IMR-90 (cell line): ENCODE data around the gene AKT3. TPM values are rescaled to one million over a fixed set of nuclear protein-coding genes. Genes with fewer than 3 reads are reported as not detected.

Experiments
- ATAC-seq: fragments of 200-7000 bp; cut with Tn5 transposase; 2 replicates; pipeline ENCODE4 v1.9.1; 2020; ENCODE audit warnings: low read depth, mild to moderate bottlenecking, moderate library complexity
- BruUV-seq: library from RNA; stranded (reverse); fragments of 400-500 nt; replicated peaks from 2 replicates; lab custom pipeline; 2021; lab: Mats Ljungman, UMichigan
- CTCF ChIA-PET: fragments of 300-600 bp; formaldehyde crosslinking; extraction: SDS; loops from one replicate; lab custom pipeline; 2021; ENCODE audit warnings: antibody characterized with exemption; lab: Yijun Ruan, JAX
- POLR2A ChIA-PET: fragments of 300-600 bp; sonication (Branson Sonifier 250); formaldehyde crosslinking; loops from one replicate; lab custom pipeline; 2022; ENCODE audit warnings: antibody characterized with exemption; ENCODE audit not compliant: unreplicated experiment; lab: Charles Lee
- DNase-seq: peaks from one replicate; pipeline ENCODE4 v3.0.0; 2013
- H2AFZ ChIP-seq: replicated peaks from 2 replicates; pipeline ENCODE3; 2013; ENCODE audit warnings: low read length, mild to moderate bottlenecking; ENCODE audit not compliant: poor library complexity
- H2AK5ac ChIP-seq: 2 replicates; pipeline ENCODE4 v1.6.1; 2013; ENCODE audit warnings: low read depth, low read length, inconsistent platforms
- H2AK9ac ChIP-seq: replicated peaks from 2 replicates; pipeline ENCODE3; 2013; ENCODE audit warnings: mild to moderate bottlenecking, low read depth, low read length, moderate library complexity; ENCODE audit not compliant: poor library complexity
- H2BK120ac ChIP-seq: 2 replicates; pipeline ENCODE4 v1.6.1; 2013; ENCODE audit warnings: low read depth, low read length, inconsistent platforms
- H2BK15ac ChIP-seq: 3 replicates; pipeline ENCODE4 v1.6.1; 2013; ENCODE audit warnings: low read depth, low read length, inconsistent platforms
- H2BK20ac ChIP-seq: 2 replicates; pipeline ENCODE4 v1.6.1; 2013; ENCODE audit warnings: low read depth, mild to moderate bottlenecking, inconsistent platforms, low read length, moderate library complexity
- H2BK5ac ChIP-seq: 2 replicates; pipeline ENCODE4 v1.6.1; 2013; ENCODE audit warnings: mild to moderate bottlenecking, low read depth, low read length, inconsistent platforms; ENCODE audit not compliant: poor library complexity, severe bottlenecking
- H3K14ac ChIP-seq: replicated peaks from 2 replicates; pipeline ENCODE4 v1.6.1; 2013; ENCODE audit warnings: low read depth, low read length, inconsistent platforms
- H3K18ac ChIP-seq: 2 replicates; pipeline ENCODE4 v1.6.1; 2013; ENCODE audit warnings: low read depth, low read length, control low read depth
- H3K23ac ChIP-seq: 2 replicates; pipeline ENCODE4 v1.6.1; 2013; ENCODE audit warnings: low read depth, low read length, inconsistent platforms
- H3K27ac ChIP-seq: 2 replicates; pipeline ENCODE4 v1.5.1; 2013; ENCODE audit warnings: mild to moderate bottlenecking, control low read depth, low read length; ENCODE audit not compliant: insufficient read depth
- H3K27me3 ChIP-seq: 2 replicates; pipeline ENCODE4 v1.6.1; 2013; ENCODE audit warnings: low read length; ENCODE audit not compliant: control insufficient read depth, insufficient read depth
- H3K36me3 ChIP-seq: 2 replicates; pipeline ENCODE4 v1.6.1; 2013; ENCODE audit warnings: low read length, mixed read lengths; ENCODE audit not compliant: control insufficient read depth, insufficient read depth
- H3K4ac ChIP-seq: 2 replicates; pipeline ENCODE4 v1.6.1; 2013; ENCODE audit warnings: low read depth, low read length, inconsistent platforms
- H3K4me1 ChIP-seq: 2 replicates; pipeline ENCODE4 v1.6.1; 2013; ENCODE audit warnings: low read length, mixed read lengths; ENCODE audit not compliant: control insufficient read depth, insufficient read depth
- H3K4me2 ChIP-seq: 2 replicates; pipeline ENCODE4 v1.6.1; 2013; ENCODE audit warnings: low read depth, mild to moderate bottlenecking, control low read depth, low read length, moderate library complexity
- H3K4me3 ChIP-seq: 2 replicates; pipeline ENCODE4 v1.5.1; 2013; ENCODE audit warnings: low read depth, mild to moderate bottlenecking, control low read depth, low read length, moderate library complexity; ENCODE audit not compliant: insufficient read depth
- H3K56ac ChIP-seq: 2 replicates; pipeline ENCODE4 v1.6.1; 2013; ENCODE audit warnings: low read length, inconsistent platforms; ENCODE audit not compliant: insufficient read depth; ENCODE audit errors: extremely low read depth
- H3K79me1 ChIP-seq, 2 experiments: 2 replicates each; pipeline ENCODE4 v1.6.1; 2013; ENCODE audit warnings: low read length in 2 of 2, inconsistent platforms in 1 of 2, low read depth in 1 of 2
- H3K9ac ChIP-seq: 2 replicates; pipeline ENCODE4 v1.6.1; 2013; ENCODE audit warnings: low read depth, low read length, control low read depth
- H3K9me1 ChIP-seq: 2 replicates; pipeline ENCODE4 v1.6.1; 2013; ENCODE audit warnings: low read length, inconsistent platforms; ENCODE audit not compliant: insufficient read depth
- H3K9me3 ChIP-seq: 2 replicates; pipeline ENCODE4 v1.6.1; 2013; ENCODE audit warnings: low read length; ENCODE audit not compliant: control insufficient read depth, insufficient read depth
- H4K20me1 ChIP-seq: 2 replicates; pipeline ENCODE4 v1.6.1; 2013; ENCODE audit warnings: low read length, inconsistent platforms; ENCODE audit not compliant: insufficient read depth
- H4K5ac ChIP-seq: 2 replicates; pipeline ENCODE4 v1.6.1; 2013; ENCODE audit warnings: mild to moderate bottlenecking, low read depth, low read length, control low read depth
- H4K8ac ChIP-seq, 2 experiments: 2 replicates each; pipeline ENCODE4 v1.6.1; 2013; ENCODE audit warnings: low read depth in 2 of 2, low read length in 2 of 2, control low read depth in 1 of 2, inconsistent platforms in 1 of 2
- H4K91ac ChIP-seq: 2 replicates; pipeline ENCODE4 v1.6.1; 2013; ENCODE audit warnings: low read depth, low read length, inconsistent platforms; ENCODE audit not compliant: insufficient read depth
- BHLHE40 ChIP-seq: fragments of 150-350 bp; IDR thresholded peaks from 2 replicates; pipeline ENCODE4 v1.6.1; 2016; ENCODE audit warnings: mild to moderate bottlenecking, low read depth, low read length
- CEBPB ChIP-seq: IDR thresholded peaks from 2 replicates; pipeline ENCODE4 v1.6.1; 2012; ENCODE audit warnings: low read depth, low read length, improper control_type of control experiment
- CHD1 ChIP-seq: IDR thresholded peaks from 2 replicates; pipeline ENCODE4 v1.6.1; 2012; ENCODE audit warnings: low read depth, low read length, improper control_type of control experiment
- POLR2A ChIP-seq: IDR thresholded peaks from 2 replicates; pipeline ENCODE4 v1.6.1; 2012; ENCODE audit warnings: mild to moderate bottlenecking, low read depth, low read length
- SMC3 ChIP-seq: fragments of 150-350 bp; IDR thresholded peaks from 2 replicates; pipeline ENCODE4 v1.6.1; 2016; ENCODE audit warnings: low read depth, mild to moderate bottlenecking, antibody characterized with exemption, low read length, moderate library complexity
- USF2 ChIP-seq: fragments of 150-350 bp; IDR thresholded peaks from 2 replicates; pipeline ENCODE4 v1.6.1; 2017; ENCODE audit warnings: mild to moderate bottlenecking, antibody characterized with exemption, low read length, low read depth
- dilution Hi-C: fragments of 300-500 bp; cut with HindIII; formaldehyde crosslinking; loops from one replicate; pipeline ENCODE4 v1.14.3; 2018; ENCODE audit warnings: low sequenced_read_pairs; ENCODE audit not compliant: unreplicated experiment
- in situ Hi-C: fragments of 300-500 bp; cut with MboI; formaldehyde crosslinking; loops from 3 replicates; pipeline ENCODE4 v1.14.3; 2019; ENCODE audit warnings: low sequenced_read_pairs, inconsistent platforms, mixed read lengths
- intact Hi-C: fragments of 100-400 bp; cut with micrococcal nuclease; formaldehyde crosslinking; loops from 2 replicates; pipeline ENCODE4 v1.10.0; 2022
- polyA plus RNA-seq, 3 experiments: library from polyadenylated mRNA; depleted of rRNA; stranded (reverse); fragments of >200 nt; gene quantifications; 2 replicates each; pipeline ENCODE4 v1.2.3, GENCODE V29; 2012; ENCODE audit warnings: low replicate concordance in 1 of 3
- total RNA-seq: library from RNA; depleted of rRNA; stranded (reverse); fragments of >200 nt; gene quantifications from 2 replicates; pipeline ENCODE4 v1.2.3, GENCODE V29; 2012

The AKT3 gene
- total and polyA plus RNA-seq, 2 of the 4 experiments (the other 2 are of a cell fraction), result 15.2 to 19.4 TPM

- Histone ChIP-seq H3K9me1 (no peaks in the 10 kb centered on the region), H2AK5ac (no peak overlapping the region), H3K27me3 (no peaks in the 10 kb centered on the region), H4K8ac (no peak overlapping the region), H3K27ac (no peak overlapping the region), H3K14ac (no peak overlapping the region), H3K9ac (no peak overlapping the region; the same call in 1 of the 2 replicates), H4K5ac (no peak overlapping the region), H2BK20ac (no peak overlapping the region), H3K56ac (no peak overlapping the region), H3K4ac (no peak overlapping the region), H3K4me1 (peaks cover 7% of the 10 kb centered on the region), H3K9me3 (no peaks in the 10 kb centered on the region), H2BK5ac (no peak overlapping the region), H2BK120ac (no peak overlapping the region), H3K23ac (no peak overlapping the region), H3K36me3 (no peaks in the 10 kb centered on the region), H2BK15ac (no peak overlapping the region), H4K20me1 (no peaks in the 10 kb centered on the region), H4K91ac (no peak overlapping the region), H2AK9ac (no peak overlapping the region), H2AFZ (no peak overlapping the region), H3K79me1 (peaks cover 19 to 30% of the 10 kb centered on the region in 2 experiments), H3K4me2 (no peak overlapping the region; the same call in 1 of the 2 replicates), H3K18ac (no peak overlapping the region), H3K4me3 (no peak overlapping the region)
- POLR2A ChIA-PET, result no interaction called here
- no TSS peak for BruUV-seq
- in situ Hi-C loops (loop anchor here (25.0 kb wide), 1 partner anchor 514 kb away; no protein-coding TSS in a partner anchor), intact Hi-C loops (loop anchor here (1.0 to 5.0 kb wide), 3 partner anchors 276 to 525 kb away; no protein-coding TSS in a partner anchor), dilution Hi-C loops (no loop called here)
- CTCF ChIA-PET, result interaction anchor here (0.7 to 1.7 kb wide), 2 partner anchors 35 to 90 kb away, joined by 6 to 7 read pairs; no protein-coding TSS in a partner anchor
- DNase-seq, result no peak
- ATAC-seq, result peak; percentile 28
- no peak for TF ChIP-seq BHLHE40
- no peak for TF ChIP-seq CHD1
- no peak for TF ChIP-seq POLR2A
- no peak for TF ChIP-seq SMC3
- no peak for TF ChIP-seq CEBPB
- no peak for TF ChIP-seq USF2
Measured at GRCh38 chr1:243748227-243748626, 101.8 kb downstream of the AKT3 start.
